Astrocyte (in vitro differentiated cells and primary cell): ENCODE data around the gene GALNT18. TPM values are rescaled to one million over a fixed set of nuclear protein-coding genes. Genes with fewer than 3 reads are reported as not detected.

ENCODE experiments used
- DNase-seq: peaks from one replicate; pipeline ENCODE4 v3.0.0-alpha.2; 2010; ENCODE audit warnings: low read depth
- FAIRE-seq: peaks from 2 replicates; lab custom pipeline; 2011; peaks lifted over from hg19 to GRCh38; lab: Jason Lieb, UNC
- H2AFZ ChIP-seq: 2 replicates; pipeline ENCODE4 v1.6.0; 2012; ENCODE audit warnings: low read depth, low read length, inconsistent platforms
- H3K27ac ChIP-seq: 2 replicates; pipeline ENCODE4 v1.5.1; 2011; ENCODE audit warnings: low read depth, low read length, inconsistent platforms
- H3K27me3 ChIP-seq: 2 replicates; pipeline ENCODE4 v1.6.0; 2011; ENCODE audit warnings: low read length, inconsistent platforms; ENCODE audit not compliant: insufficient read depth
- H3K36me3 ChIP-seq: 2 replicates; pipeline ENCODE4 v1.5.1; 2011; ENCODE audit warnings: low read length, inconsistent platforms; ENCODE audit not compliant: insufficient read depth
- H3K4me1 ChIP-seq: 2 replicates; pipeline ENCODE4 v1.5.1; 2011; ENCODE audit warnings: low read length, inconsistent platforms; ENCODE audit not compliant: insufficient read depth
- H3K4me2 ChIP-seq: 2 replicates; pipeline ENCODE4 v1.6.0; 2012; ENCODE audit warnings: low read length, inconsistent platforms
- H3K4me3 ChIP-seq: 2 replicates; pipeline ENCODE4 v1.5.1; 2011; ENCODE audit warnings: low read depth, mild to moderate bottlenecking, low read length, inconsistent platforms; ENCODE audit not compliant: insufficient read depth
- H3K79me2 ChIP-seq: 2 replicates; pipeline ENCODE4 v1.6.0; 2012; ENCODE audit warnings: mild to moderate bottlenecking, low read length, inconsistent platforms; ENCODE audit not compliant: insufficient read depth
- H3K9ac ChIP-seq: 2 replicates; pipeline ENCODE4 v1.6.0; 2012; ENCODE audit warnings: mild to moderate bottlenecking, low read length, inconsistent platforms
- H3K9me3 ChIP-seq: 2 replicates; pipeline ENCODE4 v1.5.1; 2012; ENCODE audit warnings: low read depth, mild to moderate bottlenecking, low read length, inconsistent platforms; ENCODE audit not compliant: insufficient read depth
- H4K20me1 ChIP-seq: 2 replicates; pipeline ENCODE4 v1.6.0; 2012; ENCODE audit warnings: low read length, inconsistent platforms; ENCODE audit not compliant: insufficient read depth
- H3K27ac Mint-ChIP-seq: one replicate; pipeline ENCODE4 v1.8.0; 2021; ENCODE audit warnings: mild to moderate bottlenecking, mixed read lengths; ENCODE audit not compliant: unreplicated experiment
- H3K27me3 Mint-ChIP-seq: one replicate; pipeline ENCODE4 v1.8.0; 2021; ENCODE audit warnings: low read depth, mixed read lengths; ENCODE audit not compliant: unreplicated experiment
- H3K36me3 Mint-ChIP-seq: one replicate; pipeline ENCODE4 v1.8.0; 2021; ENCODE audit warnings: low read depth, mixed read lengths; ENCODE audit not compliant: unreplicated experiment
- H3K4me1 Mint-ChIP-seq: one replicate; pipeline ENCODE4 v1.8.0; 2021; ENCODE audit warnings: low read depth, mixed read lengths; ENCODE audit not compliant: unreplicated experiment
- H3K4me3 Mint-ChIP-seq: one replicate; pipeline ENCODE4 v1.8.0; 2021; ENCODE audit warnings: mild to moderate bottlenecking, moderate library complexity, mixed read lengths; ENCODE audit not compliant: unreplicated experiment
- H3K9me3 Mint-ChIP-seq: one replicate; pipeline ENCODE4 v1.8.0; 2021; ENCODE audit warnings: mild to moderate bottlenecking, mixed read lengths; ENCODE audit not compliant: unreplicated experiment
- CTCF ChIP-seq: IDR thresholded peaks from 2 replicates; pipeline ENCODE4 v1.5.1; 2011; ENCODE audit warnings: low read depth, mild to moderate bottlenecking, inconsistent platforms, low read length, moderate library complexity; ENCODE audit not compliant: insufficient read depth
- EZH2 ChIP-seq: IDR thresholded peaks from 2 replicates; pipeline ENCODE4 v1.6.1; 2012; ENCODE audit warnings: mild to moderate bottlenecking, low read length, inconsistent platforms; ENCODE audit not compliant: insufficient read depth
- total RNA-seq: library from RNA; stranded (reverse); gene quantifications from 2 replicates; pipeline ENCODE4 v1.2.1, GENCODE V29; 2021

The GALNT18 gene
- total RNA-seq, 1 donor from 2014 or later: 6.5 TPM

DNA sequence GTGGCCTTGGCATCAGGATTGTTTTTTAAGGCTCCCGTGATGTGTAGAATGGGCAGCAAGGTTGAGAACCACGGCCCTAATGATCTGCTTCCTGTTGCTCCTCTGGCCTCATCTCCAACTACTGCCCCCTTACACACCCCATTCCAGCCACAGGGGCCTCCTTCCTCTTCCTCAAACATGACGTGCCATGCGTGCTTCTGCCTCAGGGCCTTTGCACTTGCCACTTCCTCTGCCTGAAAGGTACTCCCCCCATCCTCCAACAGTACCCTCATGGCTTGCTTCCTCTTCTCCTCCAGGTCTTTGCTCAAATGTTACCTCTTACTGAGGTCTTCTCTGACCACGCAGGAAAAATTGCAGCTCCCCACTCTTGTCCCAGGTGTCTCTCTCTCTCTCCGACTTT is 174.8 kb downstream of the GALNT18 start:
- Histone ChIP-seq H2AFZ (no peak overlapping the region), H3K27me3 (peaks cover 6% of the 10 kb centered on the region), H3K9me3 (no peaks in the 10 kb centered on the region), H3K36me3 (no peaks in the 10 kb centered on the region), H4K20me1 (no peaks in the 10 kb centered on the region), H3K79me2 (no peaks in the 10 kb centered on the region), H3K4me3 (no peak overlapping the region), H3K4me1 (peaks cover 19% of the 10 kb centered on the region), H3K27ac (no peak overlapping the region), H3K9ac (no peak overlapping the region), H3K4me2 (no peak overlapping the region)
- peaks cover 14% of the 10 kb centered on the region for H3K4me1 Mint-ChIP-seq
- FAIRE-seq: no peak
- TF ChIP-seq EZH2 (no peak), CTCF (no peak)
- peaks cover 6% of the 10 kb centered on the region for H3K36me3 Mint-ChIP-seq
- no peak for DNase-seq
- peaks cover 20% of the 10 kb centered on the region for H3K27me3 Mint-ChIP-seq
- H3K9me3 Mint-ChIP-seq: peaks cover 3% of the 10 kb centered on the region
- no peak overlapping the region for H3K4me3 Mint-ChIP-seq
- no peak overlapping the region for H3K27ac Mint-ChIP-seq

GRCh38 chr11:11446564-11446963 is 175.2 kb downstream of the GALNT18 start:
- H3K27ac ChIP-seq: no peak overlapping the region
- no peak overlapping the region for H3K9ac ChIP-seq
- no peaks in the 10 kb centered on the region for H3K9me3 ChIP-seq
- no peak for TF ChIP-seq CTCF
- TF ChIP-seq EZH2: no peak
- no peaks in the 10 kb centered on the region for H3K79me2 ChIP-seq
- H3K27me3 ChIP-seq: peaks cover 9% of the 10 kb centered on the region
- peaks cover 3% of the 10 kb centered on the region for H3K9me3 Mint-ChIP-seq
- peaks cover 6% of the 10 kb centered on the region for H3K36me3 Mint-ChIP-seq
- H2AFZ ChIP-seq: no peak overlapping the region
- no peaks in the 10 kb centered on the region for H4K20me1 ChIP-seq
- H3K4me1 Mint-ChIP-seq: peaks cover 14% of the 10 kb centered on the region
- DNase-seq: no peak
- FAIRE-seq: no peak
- no peak overlapping the region for H3K27ac Mint-ChIP-seq
- H3K4me3 ChIP-seq: no peak overlapping the region
- no peaks in the 10 kb centered on the region for H3K36me3 ChIP-seq
- peaks cover 19% of the 10 kb centered on the region for H3K4me1 ChIP-seq
- no peak overlapping the region for H3K4me3 Mint-ChIP-seq
- H3K4me2 ChIP-seq: no peak overlapping the region
- peaks cover 24% of the 10 kb centered on the region for H3K27me3 Mint-ChIP-seq

DNA sequence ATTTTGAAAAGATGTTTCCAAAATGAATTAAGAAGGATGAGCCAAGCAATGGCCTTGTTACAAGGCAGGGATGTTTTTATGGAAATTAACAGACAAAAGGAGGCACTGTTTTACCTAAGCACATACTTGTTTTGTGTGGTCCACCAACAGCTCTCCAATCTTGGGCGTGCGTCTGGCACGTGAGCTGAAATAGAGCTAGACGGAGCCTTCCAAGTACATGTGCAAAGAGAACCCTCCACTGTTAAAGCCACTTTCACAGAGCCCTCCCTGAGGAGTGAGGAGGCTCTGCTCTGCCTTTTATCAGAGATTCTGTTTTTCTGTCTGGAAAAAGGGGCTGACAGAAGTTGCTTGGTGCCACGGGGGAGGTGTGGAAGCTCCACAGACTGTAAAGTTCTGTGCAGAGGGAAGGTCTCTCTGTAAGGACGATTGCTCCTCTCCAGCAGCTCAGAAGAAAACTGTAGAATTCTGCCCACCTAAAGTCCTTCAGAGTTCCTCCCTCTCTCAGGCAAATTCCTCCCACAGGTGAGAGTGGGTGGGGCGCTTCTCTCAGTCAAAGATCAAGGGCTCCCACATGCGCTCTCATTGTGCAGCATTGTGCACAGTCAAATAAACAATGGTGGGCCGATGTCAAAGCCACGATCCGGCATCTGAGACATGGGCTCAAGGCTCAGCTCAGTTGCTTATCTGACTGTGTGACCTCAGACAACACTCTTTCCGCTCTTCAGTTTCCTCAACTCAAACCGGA is 176.2 kb downstream of the GALNT18 start:
- Histone ChIP-seq H3K27me3 (peaks cover 12% of the 10 kb centered on the region), H3K4me1 (peaks cover 11% of the 10 kb centered on the region), H3K79me2 (no peaks in the 10 kb centered on the region), H4K20me1 (no peaks in the 10 kb centered on the region), H3K9ac (no peak overlapping the region), H3K27ac (no peak overlapping the region), H3K9me3 (no peaks in the 10 kb centered on the region), H2AFZ (no peak overlapping the region), H3K36me3 (no peaks in the 10 kb centered on the region), H3K4me3 (no peak overlapping the region), H3K4me2 (no peak overlapping the region)
- no peak overlapping the region for H3K4me3 Mint-ChIP-seq
- H3K27ac Mint-ChIP-seq: no peak overlapping the region
- peaks cover 28% of the 10 kb centered on the region for H3K27me3 Mint-ChIP-seq
- TF ChIP-seq CTCF (no peak), EZH2 (no peak)
- peaks cover 3% of the 10 kb centered on the region for H3K9me3 Mint-ChIP-seq
- peaks cover 8% of the 10 kb centered on the region for H3K4me1 Mint-ChIP-seq
- DNase-seq (no peak), FAIRE-seq (no peak)
- peaks cover 6% of the 10 kb centered on the region for H3K36me3 Mint-ChIP-seq
